ENCODE data around the gene GNB5. TPM values are rescaled to one million over a fixed set of nuclear protein-coding genes. Genes with fewer than 3 reads are reported as not detected.

Gene GNB5
- total and polyA plus RNA-seq, 2 of the 13 experiments (the other 11 are each of a cell fraction or from before 2014, with no cell fraction given): 13.7 to 14.4 TPM

GRCh38 chr15:52078876-52079700, 112.1 kb downstream of the GNB5 start (continued):
- TF ChIP-seq ZNF512B (CRISPR knock-in tag; IDR thresholded peaks at IDR 0.05; ENCODE audit: borderline replicate concordance) (0 out of 2 replicates have a peak, but pooled peaks have one; percentile 28), THRA (CRISPR knock-in tag; IDR thresholded peaks at IDR 0.05; ENCODE audit: borderline replicate concordance) (peak; percentile 22; the same call in 1 of the 2 replicates)

GRCh38 chr15:52078197-52078875, 112.9 kb downstream of the GNB5 start:
- peak overlapping the region; percentile 70 for H2AFZ ChIP-seq (ENCODE audit: low read length)
- peak overlapping the region; percentile 43 to 67 (median 45) for H3K4me3 ChIP-seq (replicated peaks in 1 of 3; ENCODE audit: insufficient read depth in 1 of 3, low read depth in 2 of 3, low read length in 3 of 3)
- H3K79me2 ChIP-seq (ENCODE audit: insufficient read depth, low read length): no peaks in the 10 kb centered on the region
- DNase-seq (ENCODE audit: low spot score) (peak; percentile 85), ATAC-seq (peak; percentile 79), FAIRE-seq (peak; percentile 88)
- H3K36me3 ChIP-seq (replicated peaks in 1 of 2; ENCODE audit: control insufficient read depth in 1 of 2, insufficient read depth in 2 of 2, low read length in 2 of 2): no peaks in the 10 kb centered on the region
- peaks cover 36% of the 10 kb centered on the region for H3K4me1 ChIP-seq (ENCODE audit: insufficient read depth, low read length)
- ChIA-PET CTCF (ENCODE audit: low intra/inter-chr PET ratio, low total read pairs) (interaction anchor here (1.5 to 1.7 kb wide), 2 partner anchors 61 to 96 kb away, joined by 5 to 6 read pairs; no protein-coding TSS in a partner anchor), POLR2A (interaction anchor here (0.8 to 2.8 kb wide), 11 partner anchors 9 to 108 kb away, joined by 3 to 16 read pairs (median 3); partner anchors contain the start of genes LEO1 and MAPK6)
- no TSS peak for BruUV-seq (replicated peaks)
- peak overlapping the region; percentile 98 for H3K4me2 ChIP-seq (ENCODE audit: low read depth, low read length)
- peak overlapping the region; percentile 46 for H3K27ac ChIP-seq (ENCODE audit: extremely low read length, insufficient read depth, low read length)
- intact Hi-C loops (cut with micrococcal nuclease; ENCODE audit: unreplicated experiment): loop anchor here (1.0 to 5.0 kb wide), 4 partner anchors 56 to 296 kb away; no protein-coding TSS in a partner anchor
- no peaks in the 10 kb centered on the region for H3K9me3 ChIP-seq (ENCODE audit: low read length)
- no peaks in the 10 kb centered on the region for H4K20me1 ChIP-seq (ENCODE audit: insufficient read depth, low read length)
- WGBS (ENCODE audit: low lambda C conversion rate): 1% methylated on average over 6 of the region's 10 CpGs
- in situ Hi-C loops (cut with HindIII; ENCODE audit: extremely low pct_ligation_motif_present, low pct_unique_long_range_greater_than_20kb): loop anchor here (5.0 kb wide), 2 partner anchors 59 to 96 kb away; no protein-coding TSS in a partner anchor
- no peaks in the 10 kb centered on the region; a peak in 1 of 5 replicates for H3K27me3 ChIP-seq (ENCODE audit: control insufficient read depth in 1 of 2, insufficient read depth in 2 of 2, low read length in 2 of 2)
- H3K9ac ChIP-seq (ENCODE audit: insufficient read depth, low read depth, low read length): peak overlapping the region; percentile 47
- TF ChIP-seq SOX6 (IDR thresholded peaks at IDR 0.05) (no peak), SOX6 (CRISPR knock-in tag; IDR thresholded peaks at IDR 0.05) (peak; percentile 58; the same call in 1 of the 2 replicates), CREBL2 (CRISPR knock-in tag; IDR thresholded peaks at IDR 0.05; ENCODE audit: borderline replicate concordance) (no peak), HNF4A (CRISPR knock-in tag; IDR thresholded peaks at IDR 0.05) (peak; percentile 90), SAFB2 (CRISPR knock-in tag; IDR thresholded peaks at IDR 0.05; ENCODE audit: borderline replicate concordance, low read depth) (no peak), HBP1 (CRISPR knock-in tag; IDR thresholded peaks at IDR 0.05; ENCODE audit: low read depth) (peak; percentile 6; the same call in 1 of the 2 replicates), ZNF335 (CRISPR knock-in tag; IDR thresholded peaks at IDR 0.05) (no peak), SSRP1 (CRISPR knock-in tag; IDR thresholded peaks at IDR 0.05) (no peak), KLF12 (CRISPR knock-in tag; IDR thresholded peaks at IDR 0.05; ENCODE audit: borderline replicate concordance) (no peak), DPF2 (CRISPR knock-in tag; IDR thresholded peaks at IDR 0.05; ENCODE audit: borderline replicate concordance, low read depth) (no peak), NFATC3 (CRISPR knock-in tag; IDR thresholded peaks at IDR 0.05) (peak; percentile 77; the same call in 1 of the 2 replicates)

All from HepG2 (cell line).